NCI-H1436 treated with DMSO at 0.1 percent for 48 hours (cell line): ENCODE data around the gene GPR176.
"Not testable (repeated sequence)": the region's sequence is repeated elsewhere in the genome, so short reads cannot be mapped to it uniquely, and the experiment has no call there.

Experiments used
- DNase-seq: peaks from one replicate; lab custom pipeline; 2025; lab: John Stamatoyannopoulos, UW

Gene GPR176

GRCh38 chr15:39935241-39935640, 15.2 kb upstream of the GPR176 start:
- no peak for DNase-seq

- DNase-seq = no peak
Observed at GRCh38 chr15:39934397-39935071, 14.5 kb upstream of the GPR176 start.

GRCh38 chr15:39931615-39932014, 11.5 kb upstream of the GPR176 start:
- no peak for DNase-seq

- no peak for DNase-seq
Observed at GRCh38 chr15:39926526-39926925, 6.5 kb upstream of the GPR176 start.

GRCh38 chr15:39925112-39925842, 5.2 kb upstream of the GPR176 start:
- DNase-seq = no peak

GRCh38 chr15:39924437-39924836, 4.4 kb upstream of the GPR176 start:
- no peak for DNase-seq

GRCh38 chr15:39922462-39923092, 2.5 kb upstream of the GPR176 start:
- no peak for DNase-seq

- DNase-seq = no peak
Observed at GRCh38 chr15:39921274-39921638, 1.2 kb upstream of the GPR176 start.

GRCh38 chr15:39920510-39921273, 626 bp upstream of the GPR176 start:
- DNase-seq = peak; percentile 5

- DNase-seq = no peak
Observed at GRCh38 chr15:39919411-39919747, 687 bp downstream of the GPR176 start.

- DNase-seq = no peak
Observed at GRCh38 chr15:39918688-39919385, 1.2 kb downstream of the GPR176 start.

- DNase-seq = no peak
Observed at GRCh38 chr15:39914977-39915376, 5.1 kb downstream of the GPR176 start.

GRCh38 chr15:39909007-39909406, 11.1 kb downstream of the GPR176 start:
- DNase-seq = no peak

- DNase-seq = no peak
Observed at GRCh38 chr15:39908186-39908585, 11.9 kb downstream of the GPR176 start.

- DNase-seq = no peak
Observed at GRCh38 chr15:39907216-39907615, 12.8 kb downstream of the GPR176 start.

GRCh38 chr15:39904115-39904514, 16.0 kb downstream of the GPR176 start:
- DNase-seq = no peak

GRCh38 chr15:39898317-39898716, 21.7 kb downstream of the GPR176 start:
- no peak for DNase-seq

- no peak for DNase-seq
Observed at GRCh38 chr15:39896846-39897245, 23.2 kb downstream of the GPR176 start.

GRCh38 chr15:39896101-39896500, 24.0 kb downstream of the GPR176 start:
- no peak for DNase-seq

- DNase-seq = not testable (repeated sequence)
Observed at GRCh38 chr15:39893051-39893450, 27.0 kb downstream of the GPR176 start.

GRCh38 chr15:39892418-39892817, 27.6 kb downstream of the GPR176 start:
- DNase-seq = no peak

GRCh38 chr15:39890621-39891020, 29.4 kb downstream of the GPR176 start:
- no peak for DNase-seq
